ENCODE results near the gene MTHFSD. TPM values are rescaled to one million over a fixed set of nuclear protein-coding genes. Genes with fewer than 3 reads are reported as not detected.
"Not testable (repeated sequence)": the region's sequence is repeated elsewhere in the genome, so short reads cannot be mapped to it uniquely, and the experiment has no call there.

MTHFSD gene
- total RNA-seq, 4 donors from 2014 or later, result 12.5 to 26.6 (median 19.3) TPM

DNA sequence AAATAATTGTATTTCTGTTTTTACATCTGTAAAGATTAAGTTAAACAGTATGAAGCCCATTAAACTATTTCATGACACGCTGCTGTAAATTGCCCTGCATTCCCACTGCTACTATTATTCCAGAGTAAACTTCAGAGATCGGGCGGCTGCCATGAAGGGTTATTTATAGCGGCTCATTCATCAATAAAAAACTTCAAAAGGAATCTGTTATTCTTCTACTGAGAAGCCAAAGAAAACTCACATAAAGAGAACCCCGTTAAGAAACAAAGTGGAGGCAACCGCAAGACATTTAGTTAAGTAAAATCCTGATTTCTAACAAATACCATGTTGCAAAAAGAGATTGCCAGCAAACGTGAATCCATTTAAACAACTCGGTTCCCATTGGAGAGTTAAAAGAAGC is 39.7 kb upstream of the MTHFSD start:
- Histone ChIP-seq H3K9me3 (no peaks in the 10 kb centered on the region), H3K4me3 (no peak overlapping the region), H3K27ac (no peak overlapping the region), H3K36me3 (no peaks in the 10 kb centered on the region), H3K27me3 (peaks cover 95% of the 10 kb centered on the region), H3K4me1 (peaks cover 0 to 15% (median 0%) of the 10 kb centered on the region in 3 donors)
- 16 to 19% methylated on average over 8 of the region's 8 CpGs for WGBS, 2 donors (ENCODE audit: low coverage in 1 of 2)
- no peak for ATAC-seq
- no peak for TF ChIP-seq EP300 (IDR thresholded peaks at IDR 0.05)
- no peak for TF ChIP-seq CTCF (IDR thresholded peaks at IDR 0.05)
- no peak for TF ChIP-seq POLR2A (IDR thresholded peaks at IDR 0.05)
- TF ChIP-seq POLR2AphosphoS5 (IDR thresholded peaks at IDR 0.05), result no peak

- peaks cover 0 to 15% (median 0%) of the 10 kb centered on the region in 3 donors for H3K4me1 ChIP-seq
Observed at GRCh38 chr16:86593913-86594620, 39.0 kb upstream of the MTHFSD start.

GRCh38 chr16:86591270-86591669 is 36.2 kb upstream of the MTHFSD start:
- no peaks in the 10 kb centered on the region for H3K36me3 ChIP-seq
- H3K27me3 ChIP-seq, result peaks cover 86% of the 10 kb centered on the region
- no peaks in the 10 kb centered on the region for H3K9me3 ChIP-seq
- H3K27ac ChIP-seq, result no peak overlapping the region
- H3K4me3 ChIP-seq, result no peak overlapping the region
- peaks cover 0 to 15% (median 0%) of the 10 kb centered on the region in 3 donors for H3K4me1 ChIP-seq
- 88 to 92% methylated on average over 4 of the region's 4 CpGs for WGBS, 2 donors (ENCODE audit: low coverage in 1 of 2)
- TF ChIP-seq POLR2A (IDR thresholded peaks at IDR 0.05) (no peak), EP300 (IDR thresholded peaks at IDR 0.05) (no peak), CTCF (IDR thresholded peaks at IDR 0.05) (no peak), POLR2AphosphoS5 (IDR thresholded peaks at IDR 0.05) (no peak)
- no peak for ATAC-seq

More at GRCh38 chr16:86593913-86594620, 39.0 kb upstream of the MTHFSD start:
- 24 to 36% methylated on average over 4 to 7 of the region's 13 CpGs for WGBS, 2 donors (ENCODE audit: low coverage in 1 of 2)
- Histone ChIP-seq H3K4me3 (no peak overlapping the region), H3K36me3 (no peaks in the 10 kb centered on the region), H3K27ac (no peak overlapping the region), H3K27me3 (peaks cover 99% of the 10 kb centered on the region), H3K9me3 (no peaks in the 10 kb centered on the region)
- TF ChIP-seq POLR2AphosphoS5 (IDR thresholded peaks at IDR 0.05), result no peak
- ATAC-seq, result no peak

DNA sequence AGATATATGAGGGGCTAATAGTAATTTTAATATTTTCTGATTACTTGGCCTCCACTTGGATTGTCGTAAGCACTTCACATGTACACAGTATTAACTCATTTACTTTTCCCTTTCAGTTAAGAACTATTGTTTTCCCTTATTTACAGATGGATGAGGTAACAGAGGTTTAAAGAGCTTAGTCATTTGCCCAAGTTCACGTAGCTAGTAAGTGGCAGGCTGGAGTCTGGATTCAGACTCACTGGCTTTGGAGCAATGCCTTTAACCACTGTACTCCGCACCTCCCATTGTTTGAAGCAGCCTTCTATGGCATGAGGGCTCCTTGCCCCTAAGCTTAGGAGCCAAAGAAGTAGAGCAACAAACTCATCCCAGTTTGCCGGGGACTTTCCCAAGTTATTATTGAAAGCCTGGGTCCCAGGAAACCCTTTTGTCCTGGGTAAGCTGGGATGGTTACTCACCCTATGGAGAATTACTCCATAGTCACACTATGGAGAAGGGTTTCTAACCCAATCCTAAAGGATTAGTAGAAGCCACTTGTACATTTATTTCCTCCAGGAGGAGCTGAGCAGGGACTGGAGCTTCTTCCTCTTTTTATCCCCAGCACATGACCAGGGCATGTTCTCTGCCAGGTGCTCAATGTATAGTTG is 35.6 kb upstream of the MTHFSD start:
- no peak for TF ChIP-seq EP300 (IDR thresholded peaks at IDR 0.05)
- TF ChIP-seq POLR2A (IDR thresholded peaks at IDR 0.05), result no peak
- TF ChIP-seq CTCF (IDR thresholded peaks at IDR 0.05), result no peak
- no peak for TF ChIP-seq POLR2AphosphoS5 (IDR thresholded peaks at IDR 0.05)
- no peaks in the 10 kb centered on the region for H3K36me3 ChIP-seq
- peaks cover 0 to 15% (median 0%) of the 10 kb centered on the region in 3 donors for H3K4me1 ChIP-seq
- no peak overlapping the region for H3K4me3 ChIP-seq
- no peak for ATAC-seq
- no peak overlapping the region for H3K27ac ChIP-seq
- WGBS, 2 donors (ENCODE audit: low coverage in 1 of 2), result 85 to 88% methylated on average over 2 to 4 of the region's 4 CpGs
- H3K9me3 ChIP-seq, result no peaks in the 10 kb centered on the region
- H3K27me3 ChIP-seq, result peaks cover 85% of the 10 kb centered on the region

GRCh38 chr16:86587955-86588354 is 32.9 kb upstream of the MTHFSD start:
- ATAC-seq, H3K27ac ChIP-seq, H3K9me3 ChIP-seq, H3K4me3 ChIP-seq, H3K36me3 ChIP-seq, H3K4me1 ChIP-seq: not testable (repeated sequence)
- WGBS, 2 donors (ENCODE audit: low coverage in 1 of 2), result 89 to 100% methylated on average over 3 of the region's 3 CpGs
- peaks cover 82% of the 10 kb centered on the region for H3K27me3 ChIP-seq

- no peaks in the 10 kb centered on the region for H3K36me3 ChIP-seq
- no peak for ATAC-seq
- H3K27ac ChIP-seq, result no peak overlapping the region
- 93 to 96% methylated on average over 3 of the region's 3 CpGs for WGBS, 2 donors (ENCODE audit: low coverage in 1 of 2)
- H3K9me3 ChIP-seq, result no peaks in the 10 kb centered on the region
- H3K27me3 ChIP-seq, result peaks cover 80% of the 10 kb centered on the region
- TF ChIP-seq CTCF (IDR thresholded peaks at IDR 0.05), result no peak
- no peak for TF ChIP-seq POLR2AphosphoS5 (IDR thresholded peaks at IDR 0.05)
- TF ChIP-seq EP300 (IDR thresholded peaks at IDR 0.05), result no peak
- no peak overlapping the region for H3K4me3 ChIP-seq
- H3K4me1 ChIP-seq, result no peaks in the 10 kb centered on the region
Observed at GRCh38 chr16:86587487-86587886, 32.5 kb upstream of the MTHFSD start.

Measured in gastroesophageal sphincter (tissue), 4 donors.